ENCODE results near the gene GSN. TPM values are rescaled to one million over a fixed set of nuclear protein-coding genes. Genes with fewer than 3 reads are reported as not detected.

Gene GSN
- polyA plus RNA-seq, 2 of the 4 experiments (the other 2 are of a cell fraction), result 33.7 to 77.2 TPM

DNA sequence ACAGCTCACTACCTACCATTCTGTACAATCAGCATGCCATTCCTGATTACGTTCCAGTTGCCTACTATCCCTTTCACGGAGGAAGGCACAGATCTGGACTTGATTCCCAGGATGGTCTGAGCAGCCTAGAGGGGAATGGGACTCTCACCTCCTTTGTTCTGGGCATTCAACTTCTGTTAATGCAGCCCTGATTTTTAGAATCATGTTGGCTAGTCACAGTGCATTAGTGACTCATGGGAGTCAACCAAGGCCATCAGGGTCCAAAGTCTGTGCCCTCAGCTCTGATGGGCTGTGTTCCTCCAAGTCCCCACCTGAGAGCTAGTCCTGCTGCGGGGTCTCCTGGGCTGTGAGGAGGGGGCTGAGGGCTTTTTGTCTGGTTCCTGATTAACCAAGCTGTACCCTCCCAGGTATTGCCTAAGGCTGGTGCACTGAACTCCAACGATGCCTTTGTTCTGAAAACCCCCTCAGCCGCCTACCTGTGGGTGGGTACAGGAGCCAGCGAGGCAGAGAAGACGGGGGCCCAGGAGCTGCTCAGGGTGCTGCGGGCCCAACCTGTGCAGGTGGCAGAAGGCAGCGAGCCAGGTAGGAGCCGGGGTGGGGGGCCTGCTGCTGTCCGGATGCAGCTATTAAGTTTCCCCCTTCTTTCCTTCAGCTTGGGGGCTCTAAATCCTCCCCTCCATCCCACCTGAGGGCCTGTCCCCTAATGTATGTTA lies 59.1 kb downstream of the GSN start:
- H3K4me3 ChIP-seq, result no peak overlapping the region
- POLR2A ChIA-PET, result interaction anchor here (0.6 kb wide), 1 partner anchor 716 kb away, joined by 3 read pairs; no protein-coding TSS in a partner anchor
- CTCF ChIA-PET, result interaction anchor here (0.7 to 14.9 kb wide), 10 partner anchors 13 to 125 kb away, joined by 3 to 301 read pairs (median 3); partner anchors contain the start of gene RAB14
- FAIRE-seq (no peak), DNase-seq (ENCODE audit: low read depth in 1 of 2, low spot score in 1 of 2) (no peak), ATAC-seq (no peak)
- peaks cover 55% of the 10 kb centered on the region for H3K4me1 ChIP-seq
- TF ChIP-seq MAZ (IDR thresholded peaks at IDR 0.05; ENCODE audit: borderline replicate concordance, low read depth, low read length) (no peak), KDM1A (IDR thresholded peaks at IDR 0.05; ENCODE audit: low read depth) (0 out of 2 replicates have a peak, but pooled peaks have one; percentile 52), MAFK (IDR thresholded peaks at IDR 0.05; ENCODE audit: partially characterized antibody) (no peak), FOSB (CRISPR knock-in tag; IDR thresholded peaks at IDR 0.05) (no peak)
- H3K9me3 ChIP-seq, result no peaks in the 10 kb centered on the region
- H3K27ac ChIP-seq, result peak overlapping the region; percentile 90 to 92
- H3K4me2 ChIP-seq, result peak overlapping the region; percentile 22; the same call in 1 of the 3 replicates
- WGBS (ENCODE audit: missing lambda C conversion rate), result 96% methylated on average over 11 of the region's 11 CpGs

DNA sequence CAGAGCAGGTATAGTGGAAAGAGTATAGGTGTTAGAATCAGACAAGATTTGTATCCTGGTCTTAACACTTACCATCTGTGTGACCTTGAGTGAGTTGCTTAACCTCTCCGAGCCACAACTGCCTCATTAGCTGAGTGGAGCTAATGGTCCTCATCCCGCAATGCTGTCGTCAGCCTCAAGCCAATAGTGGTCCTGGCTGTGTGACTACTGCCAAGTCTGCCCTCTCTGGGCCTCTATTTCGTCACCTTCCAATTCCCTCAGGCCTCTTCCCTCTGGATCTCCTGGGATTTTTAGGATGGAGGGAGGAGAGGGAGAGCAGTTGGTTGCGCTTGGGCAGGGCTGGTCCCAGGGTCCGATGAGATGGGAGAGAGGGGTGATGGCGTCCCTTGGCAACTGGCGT lies 60.5 kb downstream of the GSN start:
- ATAC-seq (no peak), FAIRE-seq (no peak), DNase-seq (ENCODE audit: low read depth in 1 of 2, low spot score in 1 of 2) (no peak)
- Histone ChIP-seq H3K4me1 (peaks cover 43% of the 10 kb centered on the region), H3K4me2 (no peak overlapping the region), H3K9me3 (no peaks in the 10 kb centered on the region), H3K4me3 (no peak overlapping the region), H3K27ac (peak overlapping the region in 1 of 2 experiments; percentile 27; a peak in 1 of 6 replicates)
- CTCF ChIA-PET, result interaction anchor here (0.9 to 3.1 kb wide), 7 partner anchors 9 to 73 kb away, joined by 3 to 10 read pairs (median 5); no protein-coding TSS in a partner anchor
- WGBS (ENCODE audit: missing lambda C conversion rate), result 79% methylated on average over 8 of the region's 8 CpGs
- no peak for TF ChIP-seq EHMT2 (IDR thresholded peaks at IDR 0.05; ENCODE audit: low read depth)
- no peak for TF ChIP-seq HOXA7 (CRISPR knock-in tag; IDR thresholded peaks at IDR 0.05)
- TF ChIP-seq TFCP2L1 (CRISPR knock-in tag; IDR thresholded peaks at IDR 0.05), result no peak
- TF ChIP-seq KDM5A (IDR thresholded peaks at IDR 0.05), result no peak
- no peak for TF ChIP-seq ZSCAN20 (CRISPR knock-in tag; IDR thresholded peaks at IDR 0.05)
- TF ChIP-seq MAZ (IDR thresholded peaks at IDR 0.05; ENCODE audit: borderline replicate concordance, low read depth, low read length), result no peak
- TF ChIP-seq, protein P1, sequence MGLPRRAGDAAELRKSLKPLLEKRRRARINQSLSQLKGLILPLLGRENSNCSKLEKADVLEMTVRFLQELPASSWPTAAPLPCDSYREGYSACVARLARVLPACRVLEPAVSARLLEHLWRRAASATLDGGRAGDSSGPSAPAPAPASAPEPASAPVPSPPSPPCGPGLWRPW (IDR thresholded peaks at IDR 0.05), result no peak
- no peak for TF ChIP-seq RARB (CRISPR knock-in tag; IDR thresholded peaks at IDR 0.05)
- POLR2A ChIA-PET, result no interaction called here

DNA sequence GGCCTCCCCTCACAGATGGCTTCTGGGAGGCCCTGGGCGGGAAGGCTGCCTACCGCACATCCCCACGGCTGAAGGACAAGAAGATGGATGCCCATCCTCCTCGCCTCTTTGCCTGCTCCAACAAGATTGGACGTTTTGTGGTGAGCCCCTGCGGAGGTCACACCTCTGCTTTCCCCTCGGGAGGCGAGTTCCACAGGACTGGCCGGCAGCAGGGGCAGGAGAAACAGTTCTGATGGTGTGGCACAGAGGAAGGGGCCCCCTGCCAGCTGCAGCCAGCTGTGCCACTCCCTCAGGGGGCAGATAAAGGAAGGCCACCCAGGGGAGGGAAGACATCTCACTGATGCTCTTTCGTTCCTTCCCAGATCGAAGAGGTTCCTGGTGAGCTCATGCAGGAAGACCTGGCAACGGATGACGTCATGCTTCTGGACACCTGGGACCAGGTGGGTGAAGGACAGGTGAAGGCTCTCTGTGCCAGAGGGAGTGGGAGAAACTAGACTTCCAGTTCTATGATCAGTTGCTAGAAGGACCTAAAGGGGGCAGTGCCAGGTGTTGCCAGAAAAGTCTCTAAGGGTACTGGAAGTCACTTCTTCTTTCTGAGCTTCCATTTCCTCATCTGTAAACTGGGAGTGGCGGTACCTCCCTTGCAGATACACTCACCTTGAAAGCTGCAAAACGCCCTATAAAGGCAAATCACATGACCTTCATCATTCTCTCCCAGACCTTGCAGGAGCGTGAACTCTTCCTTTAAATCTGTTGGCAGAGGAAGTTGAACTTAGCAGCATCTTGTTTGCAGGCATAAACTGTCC lies 61.1 kb downstream of the GSN start:
- no peak for FAIRE-seq
- CTCF ChIA-PET, result interaction anchor here (0.9 to 7.2 kb wide), 5 partner anchors 8 to 21 kb away, joined by 3 to 62 read pairs (median 9); no protein-coding TSS in a partner anchor
- H3K9me3 ChIP-seq, result no peaks in the 10 kb centered on the region

More for the DNA sequence above, 61.1 kb downstream of the GSN start:
- Histone ChIP-seq H3K4me3 (no peak overlapping the region), H3K27ac (no peak overlapping the region; a peak in 1 of 6 replicates), H3K4me2 (no peak overlapping the region), H3K4me1 (peaks cover 37% of the 10 kb centered on the region)
- POLR2A ChIA-PET, result no interaction called here
- TF ChIP-seq NPAS2 (CRISPR knock-in tag; IDR thresholded peaks at IDR 0.05; ENCODE audit: borderline replicate concordance) (no peak), ESRRA (IDR thresholded peaks at IDR 0.05; ENCODE audit: borderline replicate concordance, low read length) (no peak), EP300 (IDR thresholded peaks at IDR 0.05) (no peak), CHD2 (IDR thresholded peaks at IDR 0.05; ENCODE audit: low read length, partially characterized antibody) (no peak)
- TF ChIP-seq, protein P2, sequence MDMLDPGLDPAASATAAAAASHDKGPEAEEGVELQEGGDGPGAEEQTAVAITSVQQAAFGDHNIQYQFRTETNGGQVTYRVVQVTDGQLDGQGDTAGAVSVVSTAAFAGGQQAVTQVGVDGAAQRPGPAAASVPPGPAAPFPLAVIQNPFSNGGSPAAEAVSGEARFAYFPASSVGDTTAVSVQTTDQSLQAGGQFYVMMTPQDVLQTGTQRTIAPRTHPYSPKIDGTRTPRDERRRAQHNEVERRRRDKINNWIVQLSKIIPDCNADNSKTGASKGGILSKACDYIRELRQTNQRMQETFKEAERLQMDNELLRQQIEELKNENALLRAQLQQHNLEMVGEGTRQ (IDR thresholded peaks at IDR 0.05), result no peak
- TF ChIP-seq, protein P3, sequence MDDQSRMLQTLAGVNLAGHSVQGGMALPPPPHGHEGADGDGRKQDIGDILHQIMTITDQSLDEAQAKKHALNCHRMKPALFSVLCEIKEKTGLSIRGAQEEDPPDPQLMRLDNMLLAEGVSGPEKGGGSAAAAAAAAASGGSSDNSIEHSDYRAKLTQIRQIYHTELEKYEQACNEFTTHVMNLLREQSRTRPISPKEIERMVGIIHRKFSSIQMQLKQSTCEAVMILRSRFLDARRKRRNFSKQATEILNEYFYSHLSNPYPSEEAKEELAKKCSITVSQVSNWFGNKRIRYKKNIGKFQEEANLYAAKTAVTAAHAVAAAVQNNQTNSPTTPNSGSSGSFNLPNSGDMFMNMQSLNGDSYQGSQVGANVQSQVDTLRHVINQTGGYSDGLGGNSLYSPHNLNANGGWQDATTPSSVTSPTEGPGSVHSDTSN (IDR thresholded peaks at IDR 0.05), result no peak
- TF ChIP-seq, protein P4, sequence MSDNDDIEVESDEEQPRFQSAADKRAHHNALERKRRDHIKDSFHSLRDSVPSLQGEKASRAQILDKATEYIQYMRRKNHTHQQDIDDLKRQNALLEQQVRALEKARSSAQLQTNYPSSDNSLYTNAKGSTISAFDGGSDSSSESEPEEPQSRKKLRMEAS (IDR thresholded peaks at IDR 0.05), result no peak
- WGBS (ENCODE audit: missing lambda C conversion rate), result 93% methylated on average over 16 of the region's 16 CpGs
- DNase-seq (ENCODE audit: low read depth in 1 of 2, low spot score in 1 of 2) (no peak), ATAC-seq (no peak)

Data from A549 (cell line).